ENCODE measurements around the gene CAT. TPM values are rescaled to one million over a fixed set of nuclear protein-coding genes. Genes with fewer than 3 reads are reported as not detected.

CAT gene
- polyA plus RNA-seq, 4 donors, result 76.7 to 222 (median 101) TPM

GRCh38 chr11:34444428-34444827 is 5.7 kb downstream of the CAT start:
- 66 to 83% (median 71%) methylated on average over 4 of the region's 4 CpGs for WGBS, 3 donors
- DNase-seq, result no peak
- peaks cover 0 to 5% (median 0%) of the 10 kb centered on the region in 3 donors for H3K36me3 ChIP-seq (ENCODE audit: control insufficient read depth in 3 of 3, insufficient read depth in 2 of 3, low read depth in 1 of 3, low read length in 3 of 3)
- H3K27me3 ChIP-seq (ENCODE audit: control insufficient read depth in 3 of 3, insufficient read depth in 3 of 3, low read length in 3 of 3), result no peaks in the 10 kb centered on the region
- H3K27ac ChIP-seq (ENCODE audit: low read depth in 1 of 3, low read length in 2 of 3), result no peak overlapping the region
- peaks cover 2 to 11% (median 9%) of the 10 kb centered on the region in 3 donors for H3K4me1 ChIP-seq (ENCODE audit: control insufficient read depth in 3 of 3, insufficient read depth in 2 of 3, low read depth in 1 of 3, low read length in 2 of 3)
- no peak overlapping the region for H3K4me3 ChIP-seq (ENCODE audit: low read depth in 1 of 3, low read length in 3 of 3)
- H3K9me3 ChIP-seq (ENCODE audit: control insufficient read depth in 2 of 2, insufficient read depth in 1 of 2, low read depth in 1 of 2, low read length in 1 of 2), result peaks cover 0 to 3% of the 10 kb centered on the region in 2 donors
- no peak for FAIRE-seq

GRCh38 chr11:34445956-34446355 is 7.2 kb downstream of the CAT start:
- Histone ChIP-seq H3K4me3 (ENCODE audit: low read depth in 1 of 3, low read length in 3 of 3) (no peak overlapping the region), H3K4me1 (ENCODE audit: control insufficient read depth in 3 of 3, insufficient read depth in 2 of 3, low read depth in 1 of 3, low read length in 2 of 3) (peaks cover 0 to 4% (median 2%) of the 10 kb centered on the region in 3 donors), H3K27ac (ENCODE audit: low read depth in 1 of 3, low read length in 2 of 3) (no peak overlapping the region), H3K36me3 (ENCODE audit: control insufficient read depth in 3 of 3, insufficient read depth in 2 of 3, low read depth in 1 of 3, low read length in 3 of 3) (peaks cover 0 to 12% (median 6%) of the 10 kb centered on the region in 3 donors), H3K27me3 (ENCODE audit: control insufficient read depth in 3 of 3, insufficient read depth in 3 of 3, low read length in 3 of 3) (no peaks in the 10 kb centered on the region), H3K9me3 (ENCODE audit: control insufficient read depth in 2 of 2, insufficient read depth in 1 of 2, low read depth in 1 of 2, low read length in 1 of 2) (peaks cover 0 to 3% of the 10 kb centered on the region in 2 donors)
- no peak for FAIRE-seq
- WGBS, 3 donors, result 67 to 77% (median 73%) methylated on average over 4 of the region's 4 CpGs
- DNase-seq, result no peak

- Histone ChIP-seq H3K9me3 (ENCODE audit: control insufficient read depth in 2 of 2, insufficient read depth in 1 of 2, low read depth in 1 of 2, low read length in 1 of 2) (peaks cover 0 to 2% of the 10 kb centered on the region in 2 donors), H3K4me1 (ENCODE audit: control insufficient read depth in 3 of 3, insufficient read depth in 2 of 3, low read depth in 1 of 3, low read length in 2 of 3) (peaks cover 0 to 4% (median 2%) of the 10 kb centered on the region in 3 donors), H3K27ac (ENCODE audit: low read depth in 1 of 3, low read length in 2 of 3) (no peak overlapping the region), H3K4me3 (ENCODE audit: low read depth in 1 of 3, low read length in 3 of 3) (no peak overlapping the region), H3K27me3 (ENCODE audit: control insufficient read depth in 3 of 3, insufficient read depth in 3 of 3, low read length in 3 of 3) (no peaks in the 10 kb centered on the region), H3K36me3 (ENCODE audit: control insufficient read depth in 3 of 3, insufficient read depth in 2 of 3, low read depth in 1 of 3, low read length in 3 of 3) (peaks cover 0 to 12% (median 9%) of the 10 kb centered on the region in 3 donors)
- DNase-seq, result no peak
- WGBS, 3 donors, result 66 to 73% (median 68%) methylated on average over 5 of the region's 5 CpGs
- FAIRE-seq, result no peak
Measured at GRCh38 chr11:34446386-34446785, 7.7 kb downstream of the CAT start.

GRCh38 chr11:34447044-34447443 is 8.3 kb downstream of the CAT start:
- Histone ChIP-seq H3K4me1 (ENCODE audit: control insufficient read depth in 3 of 3, insufficient read depth in 2 of 3, low read depth in 1 of 3, low read length in 2 of 3) (peaks cover 0 to 4% (median 2%) of the 10 kb centered on the region in 3 donors), H3K27me3 (ENCODE audit: control insufficient read depth in 3 of 3, insufficient read depth in 3 of 3, low read length in 3 of 3) (no peaks in the 10 kb centered on the region), H3K9me3 (ENCODE audit: control insufficient read depth in 2 of 2, insufficient read depth in 1 of 2, low read depth in 1 of 2, low read length in 1 of 2) (no peaks in the 10 kb centered on the region), H3K36me3 (ENCODE audit: control insufficient read depth in 3 of 3, insufficient read depth in 2 of 3, low read depth in 1 of 3, low read length in 3 of 3) (peaks cover 0 to 12% (median 9%) of the 10 kb centered on the region in 3 donors), H3K4me3 (ENCODE audit: low read depth in 1 of 3, low read length in 3 of 3) (no peak overlapping the region), H3K27ac (ENCODE audit: low read depth in 1 of 3, low read length in 2 of 3) (no peak overlapping the region)
- FAIRE-seq, result no peak
- DNase-seq, result no peak

GRCh38 chr11:34448223-34448994 is 9.7 kb downstream of the CAT start:
- no peak for DNase-seq
- WGBS, 3 donors, result 84 to 92% (median 89%) methylated on average over 11 of the region's 11 CpGs
- H3K27ac ChIP-seq (ENCODE audit: low read depth in 1 of 3, low read length in 2 of 3), result no peak overlapping the region
- no peak overlapping the region for H3K4me3 ChIP-seq (ENCODE audit: low read depth in 1 of 3, low read length in 3 of 3)
- FAIRE-seq, result no peak
- peaks cover 0 to 2% (median 0%) of the 10 kb centered on the region in 3 donors for H3K4me1 ChIP-seq (ENCODE audit: control insufficient read depth in 3 of 3, insufficient read depth in 2 of 3, low read depth in 1 of 3, low read length in 2 of 3)
- no peaks in the 10 kb centered on the region for H3K9me3 ChIP-seq (ENCODE audit: control insufficient read depth in 2 of 2, insufficient read depth in 1 of 2, low read depth in 1 of 2, low read length in 1 of 2)
- peaks cover 0 to 20% (median 12%) of the 10 kb centered on the region in 3 donors for H3K36me3 ChIP-seq (ENCODE audit: control insufficient read depth in 3 of 3, insufficient read depth in 2 of 3, low read depth in 1 of 3, low read length in 3 of 3)
- H3K27me3 ChIP-seq (ENCODE audit: control insufficient read depth in 3 of 3, insufficient read depth in 3 of 3, low read length in 3 of 3), result no peaks in the 10 kb centered on the region

GRCh38 chr11:34449013-34449412 is 10.3 kb downstream of the CAT start:
- H3K27me3 ChIP-seq (ENCODE audit: control insufficient read depth in 3 of 3, insufficient read depth in 3 of 3, low read length in 3 of 3), result no peaks in the 10 kb centered on the region

GRCh38 chr11:34451053-34451452 is 12.3 kb downstream of the CAT start:
- DNase-seq, result no peak
- H3K9me3 ChIP-seq (ENCODE audit: control insufficient read depth in 2 of 2, insufficient read depth in 1 of 2, low read depth in 1 of 2, low read length in 1 of 2), result no peaks in the 10 kb centered on the region
- H3K4me3 ChIP-seq (ENCODE audit: low read depth in 1 of 3, low read length in 3 of 3), result no peak overlapping the region
- H3K4me1 ChIP-seq (ENCODE audit: control insufficient read depth in 3 of 3, insufficient read depth in 2 of 3, low read depth in 1 of 3, low read length in 2 of 3), result no peaks in the 10 kb centered on the region
- 93 to 97% (median 93%) methylated on average over 3 of the region's 3 CpGs for WGBS, 3 donors
- H3K36me3 ChIP-seq (ENCODE audit: control insufficient read depth in 3 of 3, insufficient read depth in 2 of 3, low read depth in 1 of 3, low read length in 3 of 3), result peaks cover 5 to 22% (median 18%) of the 10 kb centered on the region in 3 donors
- no peak for FAIRE-seq
- H3K27me3 ChIP-seq (ENCODE audit: control insufficient read depth in 3 of 3, insufficient read depth in 3 of 3, low read length in 3 of 3), result no peaks in the 10 kb centered on the region
- H3K27ac ChIP-seq (ENCODE audit: low read depth in 1 of 3, low read length in 2 of 3), result no peak overlapping the region

More at GRCh38 chr11:34449013-34449412, 10.3 kb downstream of the CAT start:
- peaks cover 3 to 20% (median 14%) of the 10 kb centered on the region in 3 donors for H3K36me3 ChIP-seq (ENCODE audit: control insufficient read depth in 3 of 3, insufficient read depth in 2 of 3, low read depth in 1 of 3, low read length in 3 of 3)
- no peak overlapping the region for H3K27ac ChIP-seq (ENCODE audit: low read depth in 1 of 3, low read length in 2 of 3)
- peaks cover 0 to under 1% (median 0%) of the 10 kb centered on the region in 3 donors for H3K4me1 ChIP-seq (ENCODE audit: control insufficient read depth in 3 of 3, insufficient read depth in 2 of 3, low read depth in 1 of 3, low read length in 2 of 3)
- FAIRE-seq (no peak), DNase-seq (no peak)
- H3K9me3 ChIP-seq (ENCODE audit: control insufficient read depth in 2 of 2, insufficient read depth in 1 of 2, low read depth in 1 of 2, low read length in 1 of 2), result no peaks in the 10 kb centered on the region
- no peak overlapping the region for H3K4me3 ChIP-seq (ENCODE audit: low read depth in 1 of 3, low read length in 3 of 3)
- WGBS, 3 donors, result 40 to 46% (median 40%) methylated on average over 3 of the region's 3 CpGs

GRCh38 chr11:34454308-34455032 is 15.7 kb downstream of the CAT start:
- 94 to 97% (median 96%) methylated on average over 1 of the region's 1 CpG for WGBS, 3 donors
- no peak for FAIRE-seq
- Histone ChIP-seq H3K4me1 (ENCODE audit: control insufficient read depth in 3 of 3, insufficient read depth in 2 of 3, low read depth in 1 of 3, low read length in 2 of 3) (no peaks in the 10 kb centered on the region), H3K27me3 (ENCODE audit: control insufficient read depth in 3 of 3, insufficient read depth in 3 of 3, low read length in 3 of 3) (no peaks in the 10 kb centered on the region), H3K27ac (ENCODE audit: low read depth in 1 of 3, low read length in 2 of 3) (no peak overlapping the region), H3K4me3 (ENCODE audit: low read depth in 1 of 3, low read length in 3 of 3) (no peak overlapping the region), H3K9me3 (ENCODE audit: control insufficient read depth in 2 of 2, insufficient read depth in 1 of 2, low read depth in 1 of 2, low read length in 1 of 2) (no peaks in the 10 kb centered on the region), H3K36me3 (ENCODE audit: control insufficient read depth in 3 of 3, insufficient read depth in 2 of 3, low read depth in 1 of 3, low read length in 3 of 3) (peaks cover 11 to 34% (median 31%) of the 10 kb centered on the region in 3 donors)
- no peak for DNase-seq

All from small intestine (tissue), 7 donors.